HG02678 (cell line): ENCODE measurements around the gene JAK3.

ENCODE experiments used
- ATAC-seq: cut with Tn5 transposase; IDR thresholded peaks from one replicate; pipeline ENCODE4 v1.9.1; 2021; ENCODE audit warnings: mild to moderate bottlenecking, moderate library complexity; ENCODE audit not compliant: unreplicated experiment

The JAK3 gene

GRCh38 chr19:17841810-17842662 is 5.7 kb downstream of the JAK3 start:
- no peak for ATAC-seq

- ATAC-seq: no peak
These were observed 6.4 kb downstream of the JAK3 start for GRCh38 chr19:17841371-17841809.

GRCh38 chr19:17840019-17840418 is 7.8 kb downstream of the JAK3 start:
- ATAC-seq: no peak

GRCh38 chr19:17837972-17838371 is 9.8 kb downstream of the JAK3 start:
- ATAC-seq: no peak

GRCh38 chr19:17836530-17836929 is 11.3 kb downstream of the JAK3 start:
- no peak for ATAC-seq

GRCh38 chr19:17835182-17836006 is 12.4 kb downstream of the JAK3 start:
- no peak for ATAC-seq

- ATAC-seq: no peak
These were observed 13.2 kb downstream of the JAK3 start for GRCh38 chr19:17834350-17835181.

GRCh38 chr19:17832443-17833208 is 15.2 kb downstream of the JAK3 start:
- ATAC-seq: no peak

GRCh38 chr19:17831419-17831888 is 16.3 kb downstream of the JAK3 start:
- ATAC-seq: no peak

GRCh38 chr19:17830567-17831418 is 17.0 kb downstream of the JAK3 start:
- ATAC-seq: no peak

GRCh38 chr19:17829855-17830566 is 17.8 kb downstream of the JAK3 start:
- ATAC-seq: no peak

GRCh38 chr19:17826508-17827056 is 21.2 kb downstream of the JAK3 start:
- ATAC-seq: no peak

- no peak for ATAC-seq
These were observed 23.4 kb downstream of the JAK3 start for GRCh38 chr19:17824339-17824738.

GRCh38 chr19:17821190-17821589 is 26.6 kb downstream of the JAK3 start, which contains the start of gene INSL3:
TSS of gene INSL3 (minus strand) at chr19:17821519. CDS start at chr19:17821506, 13 bp downstream.
- ATAC-seq: no peak

- ATAC-seq: no peak
These were observed 30.0 kb downstream of the JAK3 start for GRCh38 chr19:17817668-17818363.

- no peak for ATAC-seq
These were observed 35.7 kb downstream of the JAK3 start for GRCh38 chr19:17812099-17812498.

GRCh38 chr19:17811681-17812080 is 36.1 kb downstream of the JAK3 start:
- no peak for ATAC-seq

- ATAC-seq: no peak
These were observed 36.7 kb downstream of the JAK3 start for GRCh38 chr19:17811103-17811502.
